GM23338 (cell line): ENCODE results near the gene SSTR3.

Experiments used
- CREB1 ChIP-seq: fragments of 250-450 bp; sonication (Bioruptor Pico); IDR thresholded peaks from 2 replicates; pipeline ENCODE4 v1.5.0; 2020; ENCODE audit warnings: low read depth, mild to moderate bottlenecking, moderate library complexity
- CTCF ChIP-seq, 2 experiments: fragments of 200-600 bp in 1 of 2; sonication (generic) in 1 of 2; conservative IDR thresholded peaks; 2 replicates each; pipeline versions ENCODE4 v1.5.1 to v1.6.1; 2016 to 2017; ENCODE audit warnings: antibody characterized with exemption in 2 of 2, low read depth in 2 of 2, mild to moderate bottlenecking in 2 of 2, moderate library complexity in 1 of 2
- EZH2 ChIP-seq: fragments of 200-600 bp; sonication (generic); IDR thresholded peaks from one replicate; pipeline ENCODE4 v1.8.0; 2017; ENCODE audit warnings: antibody characterized with exemption, mild to moderate bottlenecking, low read depth; ENCODE audit not compliant: unreplicated experiment
- EZH2phosphoT487 ChIP-seq: fragments of 200-600 bp; sonication (generic); IDR thresholded peaks from one replicate; pipeline ENCODE4 v1.8.1; 2018; ENCODE audit warnings: antibody characterized with exemption; ENCODE audit not compliant: unreplicated experiment
- NANOG ChIP-seq: IDR thresholded peaks from 2 replicates; pipeline ENCODE4 v1.6.1; 2016; ENCODE audit warnings: antibody characterized with exemption, borderline replicate concordance
- POLR2AphosphoS5 ChIP-seq: IDR thresholded peaks from 2 replicates; pipeline ENCODE4 v1.6.1; 2016; ENCODE audit warnings: antibody characterized with exemption, low read depth
- STAT1 ChIP-seq: IDR thresholded peaks from one replicate; pipeline ENCODE4 v1.6.1; 2016; ENCODE audit warnings: antibody characterized with exemption; ENCODE audit not compliant: unreplicated experiment

- TF ChIP-seq CTCF (conservative IDR thresholded peaks at IDR 0.05; ENCODE audit: low read depth in 2 of 2) (no peak), EZH2phosphoT487 (no peak), EZH2 (no peak), NANOG (no peak), STAT1 (no peak), POLR2AphosphoS5 (no peak), CREB1 (no peak)
Observed at GRCh38 chr22:37226514-37226913, 14.2 kb upstream of the SSTR3 start.
